T-cell (primary cell): ENCODE results near the gene CNGA4. TPM values are rescaled to one million over a fixed set of nuclear protein-coding genes. Genes with fewer than 3 reads are reported as not detected.

Experiments used
- ATAC-seq, 4 experiments: fragments of 200-7000 bp in 3 of 4; fragments of 150-1000 bp in 1 of 4; cut with Tn5 transposase; replicated peaks in 1 of 4; 1 replicate in 3 of 4; 2 replicates in 1 of 4; pipeline ENCODE4 v1.10.0; 2021; ENCODE audit warnings: moderate library complexity in 3 of 4, mild to moderate bottlenecking in 2 of 4, moderate number of reproducible peaks in 1 of 4
- CTCF ChIA-PET, 2 donors: fragments of 300-600 bp; sonication (Branson Sonifier 250); formaldehyde crosslinking; loops; one replicate each; lab custom pipeline; 2022; ENCODE audit warnings: antibody characterized with exemption in 2 of 2; lab: Charles Lee
- POLR2A ChIA-PET, 2 donors: fragments of 300-600 bp; sonication (Branson Sonifier 250); formaldehyde crosslinking; loops; one replicate each; lab custom pipeline; 2022; ENCODE audit warnings: antibody characterized with exemption in 2 of 2; lab: Charles Lee
- DNase-seq, 35 experiments: peaks; one replicate each; pipeline versions ENCODE4 v3.0.0 to v3.0.0-alpha.2; 2013 to 2023
- H3K27ac ChIP-seq: one replicate; pipeline ENCODE4 v1.5.1; 2013; ENCODE audit warnings: low read length
- H3K27me3 ChIP-seq, 2 experiments: replicated peaks in 1 of 2; 1 replicate in 1 of 2; 2 replicates in 1 of 2; pipeline versions ENCODE4 v1.6.1 to v1.7.0; 2013; ENCODE audit warnings: low read length in 1 of 2, mixed read lengths in 1 of 2; ENCODE audit not compliant: control insufficient read depth in 2 of 2, insufficient read depth in 2 of 2; ENCODE audit errors: extremely low read depth in 1 of 2
- H3K36me3 ChIP-seq, 2 donors: 1 replicate in 1 of 2; 2 replicates in 1 of 2; pipeline versions ENCODE4 v1.6.1 to v1.7.0; 2013; ENCODE audit warnings: low read length in 1 of 2; ENCODE audit not compliant: control insufficient read depth in 2 of 2, insufficient read depth in 1 of 2; ENCODE audit errors: extremely low read depth in 1 of 2
- H3K4me1 ChIP-seq, 2 experiments: 1 replicate in 1 of 2; 2 replicates in 1 of 2; pipeline versions ENCODE4 v1.6.1 to v1.7.0; 2013; ENCODE audit warnings: low read length in 2 of 2, mixed read lengths in 1 of 2; ENCODE audit not compliant: insufficient read depth in 2 of 2, control insufficient read depth in 1 of 2; ENCODE audit errors: extremely low read depth in 1 of 2
- H3K4me3 ChIP-seq, 2 donors: 1 replicate in 1 of 2; 2 replicates in 1 of 2; pipeline versions ENCODE4 v1.5.1 to v1.7.0; 2013; ENCODE audit warnings: mild to moderate bottlenecking in 2 of 2, low read length in 1 of 2, moderate library complexity in 1 of 2; ENCODE audit not compliant: control insufficient read depth in 1 of 2; ENCODE audit errors: extremely low read depth in 1 of 2
- H3K9me3 ChIP-seq: 2 replicates; pipeline ENCODE4 v1.7.0; 2013
- H3K27ac Mint-ChIP-seq, 2 donors: one replicate each; pipeline ENCODE4 v1.8.0; 2020 to 2021; ENCODE audit warnings: mild to moderate bottlenecking in 2 of 2, mixed read lengths in 2 of 2
- H3K27me3 Mint-ChIP-seq, 2 donors: one replicate each; pipeline ENCODE4 v1.8.0; 2021 to 2022; ENCODE audit warnings: mixed read lengths in 2 of 2
- H3K36me3 Mint-ChIP-seq: one replicate; pipeline ENCODE4 v1.8.0; 2021; ENCODE audit warnings: mixed read lengths
- H3K4me1 Mint-ChIP-seq, 3 donors: one replicate each; pipeline ENCODE4 v1.8.0; 2020 to 2022; ENCODE audit warnings: mixed read lengths in 3 of 3, mild to moderate bottlenecking in 1 of 3
- H3K4me3 Mint-ChIP-seq, 3 donors: one replicate each; pipeline ENCODE4 v1.8.0; 2020 to 2022; ENCODE audit warnings: mild to moderate bottlenecking in 3 of 3, mixed read lengths in 3 of 3, moderate library complexity in 3 of 3
- H3K9me3 Mint-ChIP-seq, 3 donors: one replicate each; pipeline ENCODE4 v1.8.0; 2020 to 2022; ENCODE audit warnings: mixed read lengths in 3 of 3
- WGBS: methylation state at CpG from one replicate; pipeline ENCODE4 v1.1.5; 2013; ENCODE audit warnings: missing lambda C conversion rate; ENCODE audit not compliant: insufficient coverage; 5-methylcytosine and 5-hydroxymethylcytosine counted together
- total RNA-seq, 35 experiments: library from RNA in 6 of 35; stranded (reverse) in 6 of 35; fragments of 120-200 nt in 1 of 35; gene quantifications; one replicate each; pipeline versions ENCODE4 v1.2.1 to v1.2.4 and lab custom pipeline; 2013 to 2026

CNGA4 gene
- total RNA-seq, 5 donors from 2014 or later (not counting 1 experiment from before 2014, with no cell fraction given): 0.20 to 0.88 (median 0.44) TPM

- POLR2A ChIA-PET: interaction anchor here in 1 of 2 donors (0.6 kb wide), 1 partner anchor 34 kb away, joined by 3 read pairs; no protein-coding TSS in a partner anchor
- Mint-ChIP-seq H3K4me1 (peaks cover 64 to 73% (median 73%) of the 10 kb centered on the region in 3 donors), H3K4me3 (no peak overlapping the region), H3K9me3 (no peaks in the 10 kb centered on the region), H3K27ac (no peak overlapping the region), H3K36me3 (peaks cover 32% of the 10 kb centered on the region), H3K27me3 (no peaks in the 10 kb centered on the region)
- 100% methylated on average over 1 of the region's 3 CpGs for WGBS
- peaks cover 9 to 14% of the 10 kb centered on the region in 2 donors for H3K36me3 ChIP-seq
- H3K4me1 ChIP-seq: peaks cover 7 to 16% of the 10 kb centered on the region in 2 experiments
- no peaks in the 10 kb centered on the region for H3K9me3 ChIP-seq
- DNase-seq (peak in 5 of 35 experiments; percentile 10 to 37 (median 22)), ATAC-seq (peak in 1 of 4 experiments; percentile 29)
- CTCF ChIA-PET: interaction anchor here (0.6 to 1.0 kb wide), 2 partner anchors 24 to 134 kb away, joined by 3 read pairs; no protein-coding TSS in a partner anchor
- no peak overlapping the region for H3K27ac ChIP-seq
- no peaks in the 10 kb centered on the region for H3K27me3 ChIP-seq
- H3K4me3 ChIP-seq: no peak overlapping the region
These were observed 10.4 kb upstream of the CNGA4 start for GRCh38 chr11:6228520-6228919.

GRCh38 chr11:6229911-6230310 lies 9.0 kb upstream of the CNGA4 start:
- H3K36me3 ChIP-seq: peaks cover 0 to 4% of the 10 kb centered on the region in 2 donors
- peak overlapping the region in 1 of 2 donors; percentile 63 for H3K27ac Mint-ChIP-seq
- CTCF ChIA-PET: no interaction called here
- ATAC-seq: no peak
- H3K4me1 Mint-ChIP-seq: peaks cover 72 to 81% (median 80%) of the 10 kb centered on the region in 3 donors
- peaks cover 14 to 24% of the 10 kb centered on the region in 2 experiments for H3K4me1 ChIP-seq
- POLR2A ChIA-PET: interaction anchor here (0.5 to 0.7 kb wide), 2 partner anchors 16 to 330 kb away, joined by 3 to 7 read pairs; no protein-coding TSS in a partner anchor
- H3K27me3 Mint-ChIP-seq: no peaks in the 10 kb centered on the region
- H3K27me3 ChIP-seq: no peaks in the 10 kb centered on the region
- H3K27ac ChIP-seq: peak overlapping the region; percentile 14
- H3K36me3 Mint-ChIP-seq: peaks cover 24% of the 10 kb centered on the region
- 0% methylated on average over 1 of the region's 2 CpGs for WGBS
- H3K9me3 ChIP-seq: no peaks in the 10 kb centered on the region
- H3K9me3 Mint-ChIP-seq: no peaks in the 10 kb centered on the region
- DNase-seq: peak in 11 of 35 experiments; percentile 7 to 46 (median 11)
- no peak overlapping the region for H3K4me3 Mint-ChIP-seq
- no peak overlapping the region for H3K4me3 ChIP-seq

- Mint-ChIP-seq H3K4me3 (peak overlapping the region; percentile 48 to 98 (median 59)), H3K27ac (no peak overlapping the region), H3K27me3 (no peaks in the 10 kb centered on the region), H3K4me1 (peaks cover 54 to 63% (median 60%) of the 10 kb centered on the region in 3 donors), H3K9me3 (no peaks in the 10 kb centered on the region), H3K36me3 (peaks cover 10% of the 10 kb centered on the region)
- no peaks in the 10 kb centered on the region for H3K9me3 ChIP-seq
- no peaks in the 10 kb centered on the region for H3K36me3 ChIP-seq
- ATAC-seq: no peak
- no peak overlapping the region for H3K27ac ChIP-seq
- peak in 1 of 35 experiments; percentile 21 for DNase-seq
- POLR2A ChIA-PET: interaction anchor here in 1 of 2 donors (0.5 kb wide), 1 partner anchor 28 kb away, joined by 4 read pairs; no protein-coding TSS in a partner anchor
- CTCF ChIA-PET: interaction anchor here in 1 of 2 donors (0.5 kb wide), 1 partner anchor 380 kb away, joined by 3 read pairs; no protein-coding TSS in a partner anchor
- no peaks in the 10 kb centered on the region for H3K27me3 ChIP-seq
- peaks cover 14 to 32% of the 10 kb centered on the region in 2 experiments for H3K4me1 ChIP-seq
- H3K4me3 ChIP-seq: no peak overlapping the region
These were observed 6.0 kb upstream of the CNGA4 start for GRCh38 chr11:6232899-6233298.

- peak in 2 of 35 experiments; percentile 6 to 13 for DNase-seq
- peak overlapping the region; percentile 98 to 99 (median 98) for H3K4me3 Mint-ChIP-seq
- H3K9me3 Mint-ChIP-seq: no peaks in the 10 kb centered on the region
- peaks cover 7% of the 10 kb centered on the region for H3K36me3 Mint-ChIP-seq
- Histone ChIP-seq H3K36me3 (no peaks in the 10 kb centered on the region), H3K27ac (peak overlapping the region; percentile 75), H3K4me1 (peaks cover 14 to 32% of the 10 kb centered on the region in 2 experiments), H3K9me3 (no peaks in the 10 kb centered on the region), H3K4me3 (peak overlapping the region; percentile 82 to 86), H3K27me3 (peaks cover 0 to 3% of the 10 kb centered on the region in 2 experiments)
- H3K27ac Mint-ChIP-seq: peak overlapping the region; percentile 95 to 97
- WGBS: 3% methylated on average over 10 of the region's 10 CpGs
- no peaks in the 10 kb centered on the region for H3K27me3 Mint-ChIP-seq
- peaks cover 49 to 57% (median 51%) of the 10 kb centered on the region in 3 donors for H3K4me1 Mint-ChIP-seq
- ATAC-seq: no peak
- CTCF ChIA-PET: interaction anchor here in 1 of 2 donors (1.0 kb wide), 1 partner anchor 549 kb away, joined by 3 read pairs; the partner anchor contains the start of gene TRIM5
- POLR2A ChIA-PET: interaction anchor here in 1 of 2 donors (0.6 kb wide), 1 partner anchor 117 kb away, joined by 3 read pairs; no protein-coding TSS in a partner anchor
These were observed 4.9 kb upstream of the CNGA4 start for GRCh38 chr11:6233984-6234386.

GRCh38 chr11:6234387-6235107 lies 4.3 kb upstream of the CNGA4 start, which contains the start of gene FHIP1B:
Gene FHIP1B (minus strand): TSS chr11:6234636. CDS start chr11:6224516, 10,120 bp downstream.
- Histone ChIP-seq H3K4me1 (peaks cover 14 to 28% of the 10 kb centered on the region in 2 experiments), H3K36me3 (no peaks in the 10 kb centered on the region), H3K27me3 (peaks cover 0 to 8% of the 10 kb centered on the region in 2 experiments), H3K4me3 (peak within 1 kb of the TSS; percentile 82 to 86), H3K9me3 (no peaks in the 10 kb centered on the region), H3K27ac (peak within 1 kb of the TSS; percentile 75)
- Mint-ChIP-seq H3K27me3 (peaks cover 0 to 2% of the 10 kb centered on the region in 2 donors), H3K27ac (peak within 1 kb of the TSS; percentile 95 to 97), H3K4me1 (peaks cover 44 to 51% (median 46%) of the 10 kb centered on the region in 3 donors), H3K9me3 (no peaks in the 10 kb centered on the region), H3K4me3 (peak within 1 kb of the TSS; percentile 98 to 99 (median 98)), H3K36me3 (peaks cover 3% of the 10 kb centered on the region)
- POLR2A ChIA-PET: interaction anchor here (0.5 to 0.6 kb wide), 2 partner anchors 117 to 459 kb away, joined by 3 to 5 read pairs; no protein-coding TSS in a partner anchor
- under 1% methylated on average over 62 of the region's 62 CpGs for WGBS
- CTCF ChIA-PET: interaction anchor here in 1 of 2 donors (1.0 kb wide), 1 partner anchor 550 kb away, joined by 3 read pairs; the partner anchor contains the start of gene TRIM5
- ATAC-seq (peak; percentile 89 to 94 (median 91)), DNase-seq (peak; percentile 95 to 100 (median 99))

- 100% methylated on average over 2 of the region's 4 CpGs for WGBS
- Histone ChIP-seq H3K36me3 (no peaks in the 10 kb centered on the region), H3K4me3 (no peak overlapping the region), H3K4me1 (peaks cover 8 to 17% of the 10 kb centered on the region in 2 experiments), H3K27me3 (peaks cover 0 to 23% of the 10 kb centered on the region in 2 experiments), H3K9me3 (no peaks in the 10 kb centered on the region), H3K27ac (no peak overlapping the region)
- no peak overlapping the region for H3K27ac Mint-ChIP-seq
- ChIA-PET CTCF (interaction anchor here (0.6 to 1.7 kb wide), 5 partner anchors 13 to 207 kb away, joined by 3 to 6 read pairs (median 4); no protein-coding TSS in a partner anchor), POLR2A (interaction anchor here in 1 of 2 donors (0.6 kb wide), 1 partner anchor 62 kb away, joined by 4 read pairs; no protein-coding TSS in a partner anchor)
- H3K4me3 Mint-ChIP-seq: no peak overlapping the region
- H3K9me3 Mint-ChIP-seq: no peaks in the 10 kb centered on the region
- ATAC-seq: no peak
- H3K4me1 Mint-ChIP-seq: peaks cover 22 to 27% (median 23%) of the 10 kb centered on the region in 3 donors
- DNase-seq: no peak
- no peaks in the 10 kb centered on the region for H3K36me3 Mint-ChIP-seq
- peaks cover 8 to 13% of the 10 kb centered on the region in 2 donors for H3K27me3 Mint-ChIP-seq
These were observed 1.6 kb upstream of the CNGA4 start for GRCh38 chr11:6237266-6237665.
